Common myeloid progenitor, CD34-positive (primary cell): ENCODE measurements around the gene CTAGE1.
A peak's percentile ranks its signal among the peaks of the same experiment; 100 is the strongest.

ENCODE experiments used
- CTCF ChIA-PET: fragments of 350-600 bp; sonication (Branson Sonifier 250); formaldehyde crosslinking; loops from one replicate; lab custom pipeline; 2021; ENCODE audit warnings: antibody characterized with exemption; lab: Charles Lee
- POLR2A ChIA-PET: fragments of 350-600 bp; sonication (Branson Sonifier 250); formaldehyde crosslinking; loops from one replicate; lab custom pipeline; 2021; ENCODE audit warnings: antibody characterized with exemption; lab: Charles Lee
- DNase-seq, 3 donors: peaks; one replicate each; pipeline versions ENCODE4 v3.0.0 to v3.0.0-alpha.2; 2013
- H3K27ac ChIP-seq, 2 experiments: 1 replicate in 1 of 2; 2 replicates in 1 of 2; pipeline ENCODE4 v1.7.0; 2013; ENCODE audit warnings: inconsistent platforms in 2 of 2, low read length in 2 of 2, mild to moderate bottlenecking in 2 of 2, low read depth in 1 of 2, moderate library complexity in 1 of 2; ENCODE audit not compliant: severe bottlenecking in 2 of 2, insufficient read depth in 1 of 2, poor library complexity in 1 of 2
- H3K27me3 ChIP-seq, 5 experiments: replicated peaks in 2 of 5; 1 replicate in 3 of 5; 2 replicates in 2 of 5; pipeline versions ENCODE4 v1.6.1 to v1.7.0; 2013; ENCODE audit warnings: low read length in 4 of 5, mild to moderate bottlenecking in 2 of 5, moderate library complexity in 2 of 5, inconsistent platforms in 1 of 5; ENCODE audit not compliant: insufficient read depth in 5 of 5, control insufficient read depth in 4 of 5
- H3K36me3 ChIP-seq, 4 experiments: 1 replicate in 2 of 4; 2 replicates in 2 of 4; pipeline versions ENCODE4 v1.6.1 to v1.7.0; 2013; ENCODE audit warnings: low read length in 3 of 4, control low read depth in 1 of 4, mild to moderate bottlenecking in 1 of 4; ENCODE audit not compliant: control insufficient read depth in 4 of 4, insufficient read depth in 4 of 4
- H3K4me1 ChIP-seq, 4 experiments: 1 replicate in 3 of 4; 2 replicates in 1 of 4; pipeline versions ENCODE4 v1.6.1 to v1.7.1; 2013; ENCODE audit warnings: low read length in 3 of 4, mild to moderate bottlenecking in 3 of 4, control low read depth in 1 of 4, inconsistent platforms in 1 of 4, moderate library complexity in 1 of 4; ENCODE audit not compliant: control insufficient read depth in 4 of 4, insufficient read depth in 4 of 4; ENCODE audit errors: control extremely low read depth in 1 of 4
- H3K4me3 ChIP-seq, 7 experiments: 1 replicate in 4 of 7; 2 replicates in 3 of 7; pipeline versions ENCODE4 v1.5.1 to v1.7.0; 2013; ENCODE audit warnings: mild to moderate bottlenecking in 7 of 7, low read length in 6 of 7, moderate library complexity in 6 of 7, inconsistent platforms in 2 of 7, low read depth in 2 of 7, control low read depth in 1 of 7; ENCODE audit not compliant: insufficient read depth in 4 of 7, control insufficient read depth in 1 of 7; ENCODE audit errors: extremely low read depth in 1 of 7
- H3K9me3 ChIP-seq, 5 experiments: 1 replicate in 4 of 5; 2 replicates in 1 of 5; pipeline versions ENCODE4 v1.6.1 to v1.7.1; 2013; ENCODE audit warnings: low read length in 4 of 5, mild to moderate bottlenecking in 2 of 5, inconsistent platforms in 1 of 5, low read depth in 1 of 5, moderate library complexity in 1 of 5; ENCODE audit not compliant: control insufficient read depth in 4 of 5, insufficient read depth in 2 of 5; ENCODE audit errors: control extremely low read depth in 1 of 5
- WGBS: methylation state at CpG from one replicate; pipeline ENCODE4 v1.1.5; 2013; ENCODE audit not compliant: insufficient coverage; 5-methylcytosine and 5-hydroxymethylcytosine counted together

Gene CTAGE1

DNA sequence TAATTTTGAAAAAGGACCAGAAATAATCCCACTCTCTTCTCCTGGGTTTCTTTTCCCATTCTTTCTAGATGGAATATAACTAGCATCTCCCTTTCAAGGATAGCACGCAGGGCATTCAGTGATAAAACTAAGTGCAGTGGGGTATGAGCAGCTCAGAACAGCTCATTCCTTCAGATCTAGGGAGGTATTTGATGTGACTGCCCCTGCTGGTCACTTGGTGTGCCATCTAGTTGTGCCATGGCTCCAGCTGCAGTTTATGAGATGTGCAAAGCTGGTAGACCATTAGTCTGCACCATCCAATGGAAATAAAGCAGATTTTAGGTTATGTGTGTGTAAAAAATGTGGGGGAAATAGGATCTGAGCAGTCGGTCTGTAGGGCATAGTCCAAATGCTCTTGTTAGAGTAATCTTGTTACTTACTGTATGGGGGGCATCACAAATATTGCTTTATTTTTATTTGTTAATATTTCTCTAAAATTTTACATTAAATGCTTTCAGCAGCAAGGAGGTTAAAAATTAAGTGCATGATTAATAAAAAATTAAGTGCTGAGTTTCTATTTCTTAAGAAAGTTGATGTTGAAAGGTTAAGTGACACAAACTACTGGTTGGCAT is 38.9 kb downstream of the CTAGE1 start:
- H3K27ac ChIP-seq = no peak overlapping the region
- no CpG with 5 or more reads among the region's 2 CpGs for WGBS
- H3K9me3 ChIP-seq = no peaks in the 10 kb centered on the region
- no peak overlapping the region for H3K4me3 ChIP-seq
- H3K4me1 ChIP-seq = no peaks in the 10 kb centered on the region
- no peaks in the 10 kb centered on the region for H3K36me3 ChIP-seq
- ChIA-PET CTCF (no interaction called here), POLR2A (no interaction called here)
- H3K27me3 ChIP-seq = peaks cover 0 to 3% (median 0%) of the 10 kb centered on the region in 5 experiments
- peak; percentile 6 to 21 (median 18) for DNase-seq

DNA sequence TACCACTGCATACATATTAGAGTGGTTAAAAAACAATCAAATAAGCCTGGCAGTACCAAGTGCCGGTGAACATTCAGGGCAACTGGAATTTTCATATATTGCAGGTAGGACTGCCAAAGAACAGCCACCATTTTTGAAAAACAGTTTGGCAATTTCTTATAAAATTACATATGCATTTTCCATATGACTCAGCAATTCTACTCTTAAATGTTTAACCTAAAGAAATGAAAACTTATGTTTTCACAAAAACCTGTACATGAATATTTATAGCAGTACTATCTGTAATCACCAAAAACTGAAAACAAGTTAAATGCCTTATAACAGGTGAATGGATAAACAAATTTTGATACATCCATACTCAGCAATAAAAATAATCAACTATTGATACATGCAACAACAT is 39.9 kb downstream of the CTAGE1 start:
- 60% methylated on average over 1 of the region's 1 CpG for WGBS
- peaks cover 0 to 3% (median 0%) of the 10 kb centered on the region in 5 experiments for H3K27me3 ChIP-seq
- H3K4me3 ChIP-seq = no peak overlapping the region
- no peaks in the 10 kb centered on the region for H3K4me1 ChIP-seq
- CTCF ChIA-PET = no interaction called here
- no peak overlapping the region for H3K27ac ChIP-seq
- no peak for DNase-seq
- H3K36me3 ChIP-seq = no peaks in the 10 kb centered on the region
- POLR2A ChIA-PET = no interaction called here
- no peaks in the 10 kb centered on the region for H3K9me3 ChIP-seq

DNA sequence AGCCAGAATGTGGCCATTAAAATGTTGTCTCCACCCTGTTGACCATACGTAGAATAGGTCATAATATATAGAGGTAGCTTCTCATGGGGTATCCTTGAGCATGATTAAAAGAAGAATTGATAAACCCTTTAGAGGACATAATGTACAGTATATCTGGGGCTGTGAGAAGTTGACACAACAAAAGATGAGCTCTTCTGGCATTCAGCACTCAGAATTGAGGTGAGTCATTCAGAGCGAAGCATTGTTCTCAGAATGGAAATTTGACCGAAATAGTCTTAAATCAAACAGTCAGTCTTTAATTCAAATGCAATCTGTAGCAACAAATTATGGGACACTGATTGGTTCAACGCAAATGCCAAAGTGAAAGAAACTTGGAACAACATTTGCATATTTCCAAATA is 47.3 kb downstream of the CTAGE1 start:
- DNase-seq = no peak
- Histone ChIP-seq H3K4me3 (no peak overlapping the region), H3K27ac (no peak overlapping the region), H3K4me1 (no peaks in the 10 kb centered on the region), H3K27me3 (peaks cover 0 to 3% (median 2%) of the 10 kb centered on the region in 5 experiments), H3K9me3 (no peaks in the 10 kb centered on the region), H3K36me3 (no peaks in the 10 kb centered on the region)
- CTCF ChIA-PET = no interaction called here
- WGBS = 100% methylated on average over 4 of the region's 4 CpGs
- POLR2A ChIA-PET = no interaction called here

DNA sequence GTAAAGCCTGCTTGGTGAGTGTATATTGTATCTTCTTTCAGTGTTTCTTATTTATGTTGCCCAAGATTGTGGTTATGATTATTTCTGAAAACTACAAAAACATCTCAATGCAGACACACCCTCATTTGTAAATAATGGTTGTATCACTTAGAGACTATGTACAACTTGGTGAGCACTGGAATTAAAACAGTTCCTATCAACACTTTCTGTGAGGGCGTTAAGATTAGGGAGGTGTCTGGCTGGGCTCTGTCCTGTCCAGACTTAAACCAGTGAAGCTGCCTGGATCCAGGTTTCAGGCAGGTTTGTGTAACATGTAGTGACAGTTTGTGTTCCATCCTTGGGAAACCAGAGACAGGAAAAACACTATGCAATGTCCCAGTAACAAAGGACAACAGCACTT is 49.7 kb downstream of the CTAGE1 start:
- H3K4me3 ChIP-seq = no peak overlapping the region
- no peaks in the 10 kb centered on the region for H3K9me3 ChIP-seq
- H3K4me1 ChIP-seq = no peaks in the 10 kb centered on the region
- POLR2A ChIA-PET = no interaction called here
- no peaks in the 10 kb centered on the region for H3K36me3 ChIP-seq
- no peak overlapping the region for H3K27ac ChIP-seq
- DNase-seq = no peak
- WGBS = no CpG with 5 or more reads among the region's 1 CpG
- CTCF ChIA-PET = no interaction called here
- H3K27me3 ChIP-seq = peaks cover 0 to 10% (median 5%) of the 10 kb centered on the region in 5 experiments

DNA sequence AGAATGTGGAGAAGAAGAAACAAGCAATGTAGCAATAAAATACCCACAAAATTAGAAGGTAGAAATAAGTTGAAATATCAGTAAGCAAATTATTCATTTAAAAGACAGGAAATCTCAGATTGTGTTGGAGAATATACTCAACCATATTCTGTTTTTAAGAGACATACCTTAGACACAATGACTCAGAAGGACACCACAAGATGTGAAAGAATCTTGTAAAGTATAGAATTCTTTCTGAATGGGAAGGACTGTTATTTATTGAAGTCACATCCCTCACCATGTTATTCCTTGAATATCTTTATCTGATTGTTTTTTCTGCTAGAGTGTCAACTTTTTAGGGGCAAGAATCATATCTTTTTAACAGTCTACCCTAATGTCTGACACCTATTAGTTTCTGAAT is 50.4 kb downstream of the CTAGE1 start:
- no peaks in the 10 kb centered on the region for H3K4me1 ChIP-seq

DNA sequence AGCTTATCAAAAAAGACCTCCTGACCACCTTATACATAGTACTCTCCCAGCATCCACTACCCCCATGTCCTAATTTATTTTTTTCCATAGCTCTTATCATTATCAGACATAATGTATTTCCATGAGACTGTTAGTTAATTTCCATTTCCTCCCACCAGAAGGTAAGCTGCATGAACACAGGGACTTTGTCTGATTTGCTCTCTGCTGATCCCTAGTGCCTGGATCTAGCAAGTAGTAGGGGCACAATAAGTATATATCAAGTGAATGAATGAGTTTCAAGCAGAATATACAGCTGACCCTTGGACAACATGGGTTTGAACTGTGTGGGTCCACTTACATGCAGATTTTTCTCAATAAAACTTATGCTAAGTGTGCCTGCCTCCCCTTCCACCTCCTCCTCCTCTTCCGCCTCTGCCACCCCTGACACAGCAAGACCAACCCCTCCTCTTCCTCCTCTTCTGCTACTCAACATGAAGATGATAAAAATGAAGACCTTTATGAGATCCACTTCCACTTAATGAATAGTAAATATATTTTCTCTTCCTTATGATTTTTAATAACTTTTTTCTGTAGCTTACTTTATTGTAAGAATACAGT is 53.8 kb downstream of the CTAGE1 start:
- Histone ChIP-seq H3K9me3 (no peaks in the 10 kb centered on the region), H3K4me3 (no peak overlapping the region), H3K36me3 (no peaks in the 10 kb centered on the region), H3K27ac (no peak overlapping the region), H3K27me3 (peaks cover 0 to 18% (median 4%) of the 10 kb centered on the region in 5 experiments), H3K4me1 (no peaks in the 10 kb centered on the region)
- POLR2A ChIA-PET = no interaction called here
- no peak for DNase-seq
- no CpG with 5 or more reads among the region's 1 CpG for WGBS
- CTCF ChIA-PET = interaction anchor here (0.7 kb wide), 1 partner anchor 30 kb away, joined by 3 read pairs; no protein-coding TSS in a partner anchor

More for the DNA sequence above, 50.4 kb downstream of the CTAGE1 start:
- DNase-seq = no peak
- ChIA-PET CTCF (no interaction called here), POLR2A (no interaction called here)
- H3K4me3 ChIP-seq = no peak overlapping the region
- peaks cover 0 to 15% (median 5%) of the 10 kb centered on the region in 5 experiments for H3K27me3 ChIP-seq
- H3K9me3 ChIP-seq = no peaks in the 10 kb centered on the region
- H3K36me3 ChIP-seq = no peaks in the 10 kb centered on the region
- H3K27ac ChIP-seq = no peak overlapping the region
